ENCODE results near the gene WDFY2.

DNA sequence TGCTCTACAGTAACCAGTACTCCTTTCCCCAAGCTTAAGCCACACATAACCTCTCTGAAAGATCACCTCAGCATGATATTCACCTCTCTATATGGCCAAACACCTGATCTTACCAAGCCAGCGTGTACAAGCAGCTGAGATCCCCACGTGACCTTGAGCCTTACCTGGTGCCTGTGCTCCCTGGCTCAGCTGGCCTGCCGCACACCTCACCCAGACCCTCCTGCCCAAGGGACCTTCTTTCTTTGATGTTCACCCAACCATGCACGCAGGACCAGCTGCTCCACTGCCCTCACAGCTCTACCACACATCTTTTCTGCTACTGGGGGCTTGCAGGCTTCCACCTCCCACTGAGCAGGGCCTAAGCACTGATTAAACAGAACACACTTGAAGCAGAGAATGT, 210.7 kb downstream of the WDFY2 start:
- TF ChIP-seq, protein P1, sequence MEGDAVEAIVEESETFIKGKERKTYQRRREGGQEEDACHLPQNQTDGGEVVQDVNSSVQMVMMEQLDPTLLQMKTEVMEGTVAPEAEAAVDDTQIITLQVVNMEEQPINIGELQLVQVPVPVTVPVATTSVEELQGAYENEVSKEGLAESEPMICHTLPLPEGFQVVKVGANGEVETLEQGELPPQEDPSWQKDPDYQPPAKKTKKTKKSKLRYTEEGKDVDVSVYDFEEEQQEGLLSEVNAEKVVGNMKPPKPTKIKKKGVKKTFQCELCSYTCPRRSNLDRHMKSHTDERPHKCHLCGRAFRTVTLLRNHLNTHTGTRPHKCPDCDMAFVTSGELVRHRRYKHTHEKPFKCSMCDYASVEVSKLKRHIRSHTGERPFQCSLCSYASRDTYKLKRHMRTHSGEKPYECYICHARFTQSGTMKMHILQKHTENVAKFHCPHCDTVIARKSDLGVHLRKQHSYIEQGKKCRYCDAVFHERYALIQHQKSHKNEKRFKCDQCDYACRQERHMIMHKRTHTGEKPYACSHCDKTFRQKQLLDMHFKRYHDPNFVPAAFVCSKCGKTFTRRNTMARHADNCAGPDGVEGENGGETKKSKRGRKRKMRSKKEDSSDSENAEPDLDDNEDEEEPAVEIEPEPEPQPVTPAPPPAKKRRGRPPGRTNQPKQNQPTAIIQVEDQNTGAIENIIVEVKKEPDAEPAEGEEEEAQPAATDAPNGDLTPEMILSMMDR (IDR thresholded peaks at IDR 0.05) = no peak
- no peak for TF ChIP-seq POLR2A (IDR thresholded peaks at IDR 0.05)
